HPDE6-E6E7 (cell line): Measurements from ENCODE around the gene MCAT.
"Not testable (repeated sequence)": the region's sequence is repeated elsewhere in the genome, so short reads cannot be mapped to it uniquely, and the experiment has no call there.

ENCODE experiments used
- DNase-seq: peaks from one replicate; pipeline ENCODE4 v3.0.0; 2011; ENCODE audit warnings: missing footprints; ENCODE audit errors: extremely low spot score

MCAT gene

GRCh38 chr22:43126501-43127165 is 16.6 kb downstream of the MCAT start:
- DNase-seq, result peak; percentile 96

GRCh38 chr22:43118953-43119458 is 24.2 kb downstream of the MCAT start:
- no peak for DNase-seq

GRCh38 chr22:43118024-43118849 is 25.0 kb downstream of the MCAT start:
- no peak for DNase-seq

GRCh38 chr22:43116932-43117331 is 26.3 kb downstream of the MCAT start:
- DNase-seq, result no peak

- DNase-seq, result no peak
These were observed 28.2 kb downstream of the MCAT start for GRCh38 chr22:43114958-43115357.

- no peak for DNase-seq
These were observed 29.5 kb downstream of the MCAT start for GRCh38 chr22:43113526-43114251.

- DNase-seq, result no peak
These were observed 32.1 kb downstream of the MCAT start for GRCh38 chr22:43110927-43111623.

GRCh38 chr22:43110444-43110926 is 32.7 kb downstream of the MCAT start, which contains the start of gene BIK:
Gene BIK (plus strand): TSS chr22:43110750. CDS start chr22:43124023, 13,273 bp downstream.
- DNase-seq, result no peak

GRCh38 chr22:43109921-43110443 is 33.2 kb downstream of the MCAT start:
- no peak for DNase-seq

- no peak for DNase-seq
These were observed 33.7 kb downstream of the MCAT start for GRCh38 chr22:43109511-43109910.

- DNase-seq, result no peak
These were observed 36.9 kb downstream of the MCAT start for GRCh38 chr22:43106302-43106701.

GRCh38 chr22:43104950-43105349 is 38.2 kb downstream of the MCAT start:
- DNase-seq, result not testable (repeated sequence)

- not testable (repeated sequence) for DNase-seq
These were observed 39.1 kb downstream of the MCAT start for GRCh38 chr22:43104056-43104625.

- DNase-seq, result no peak
These were observed 41.9 kb downstream of the MCAT start for GRCh38 chr22:43101306-43101705.

- DNase-seq, result peak; percentile 38
These were observed 43.0 kb downstream of the MCAT start for GRCh38 chr22:43100225-43100624.

GRCh38 chr22:43099095-43099494 is 44.1 kb downstream of the MCAT start:
- DNase-seq, result no peak

GRCh38 chr22:43098356-43098755 is 44.8 kb downstream of the MCAT start:
- no peak for DNase-seq

GRCh38 chr22:43096420-43096819 is 46.8 kb downstream of the MCAT start:
- DNase-seq, result no peak

GRCh38 chr22:43094551-43094950 is 48.6 kb downstream of the MCAT start:
- DNase-seq, result no peak

- peak; percentile 54 for DNase-seq
These were observed 49.1 kb downstream of the MCAT start for GRCh38 chr22:43094085-43094484.

GRCh38 chr22:43092085-43092484 is 51.1 kb downstream of the MCAT start:
- DNase-seq, result no peak
